H1 (cell line): Measurements from ENCODE around the gene ACTG2. TPM values are rescaled to one million over a fixed set of nuclear protein-coding genes. Genes with fewer than 3 reads are reported as not detected.

ENCODE experiments used
- ASH2L ChIP-seq: fragments of 200-600, 300-600 bp; sonication (generic); IDR thresholded peaks from one replicate; pipeline ENCODE4 v1.7.1; 2017; ENCODE audit warnings: low read length
- CHD7 ChIP-seq: fragments of 300-600 bp; sonication (generic); IDR thresholded peaks from 2 replicates; pipeline ENCODE4 v1.7.1; 2012; ENCODE audit warnings: low read length, moderate library complexity, mild to moderate bottlenecking, inconsistent platforms; ENCODE audit not compliant: insufficient replicate concordance
- CTBP2 ChIP-seq: IDR thresholded peaks from 2 replicates; pipeline ENCODE4 v1.7.0; 2011; ENCODE audit warnings: borderline replicate concordance, mild to moderate bottlenecking, moderate library complexity, mixed read lengths, low read length; ENCODE audit not compliant: insufficient read depth, insufficient read length
- HDAC6 ChIP-seq: IDR thresholded peaks from one replicate; pipeline ENCODE4 v1.7.1; 2012; ENCODE audit warnings: low read depth, mild to moderate bottlenecking, inconsistent platforms, low read length, moderate library complexity
- KDM1A ChIP-seq: fragments of 200-600, 300-600 bp; sonication (generic); IDR thresholded peaks from 2 replicates; pipeline ENCODE4 v1.7.1; 2016; ENCODE audit warnings: mild to moderate bottlenecking, low read length, borderline replicate concordance
- PHF8 ChIP-seq: fragments of 200-600 bp; sonication (generic); conservative IDR thresholded peaks from 2 replicates; pipeline ENCODE4 v1.7.1; 2012; ENCODE audit warnings: low read depth, mild to moderate bottlenecking, inconsistent platforms, low read length, moderate library complexity
- POLR2A ChIP-seq, 2 experiments: IDR thresholded peaks; 1 replicate in 1 of 2; 2 replicates in 1 of 2; pipeline ENCODE4 v1.6.1; 2011; ENCODE audit warnings: low read depth in 2 of 2, low read length in 2 of 2, mild to moderate bottlenecking in 2 of 2; ENCODE audit errors: control extremely low read depth in 1 of 2
- SIRT6 ChIP-seq: IDR thresholded peaks from one replicate; pipeline ENCODE4 v1.7.1; 2012; ENCODE audit warnings: low read length, inconsistent platforms
- polyA plus RNA-seq, 7 experiments: library from polyadenylated mRNA; depleted of rRNA in 3 of 7; stranded (reverse) in 5 of 7; unstranded in 2 of 7; fragments of >200 nt in 5 of 7; fragments of 200-250 nt in 2 of 7; gene quantifications; 1 replicate in 5 of 7; 2 replicates in 1 of 7; 4 replicates in 1 of 7; pipeline versions ENCODE4 v1.2.1 to v1.2.3, GENCODE V29; 2011 to 2013; ENCODE audit warnings: missing spikeins in 2 of 7, mixed read lengths in 2 of 7
- total RNA-seq: library from RNA; stranded (reverse); fragmentation: NEBNext Ultra II Directional; extraction: Animal tissue kit (Norgen Biotek cat#: 25700); gene quantifications from 2 replicates; pipeline ENCODE4 v1.2.1, GENCODE V29; 2021

The ACTG2 gene
- total and polyA plus RNA-seq, 2 of the 8 experiments (the other 6 are each of a cell fraction or from before 2014, with no cell fraction given) = 6.2 to 13.7 TPM

GRCh38 chr2:73913414-73914054 is 20.7 kb downstream of the ACTG2 start (continued):
- no peak for TF ChIP-seq CTBP2
- no peak for TF ChIP-seq SIRT6
- no peak for TF ChIP-seq CHD7
- TF ChIP-seq KDM1A = no peak
- TF ChIP-seq HDAC6 = no peak
- TF ChIP-seq PHF8 = no peak
- no peak for TF ChIP-seq ASH2L
- TF ChIP-seq POLR2A (IDR thresholded peaks at IDR 0.05; ENCODE audit: control extremely low read depth in 1 of 2, low read depth in 2 of 2, low read length in 2 of 2) = no peak
